ENCODE data around the gene COL19A1.

DNA sequence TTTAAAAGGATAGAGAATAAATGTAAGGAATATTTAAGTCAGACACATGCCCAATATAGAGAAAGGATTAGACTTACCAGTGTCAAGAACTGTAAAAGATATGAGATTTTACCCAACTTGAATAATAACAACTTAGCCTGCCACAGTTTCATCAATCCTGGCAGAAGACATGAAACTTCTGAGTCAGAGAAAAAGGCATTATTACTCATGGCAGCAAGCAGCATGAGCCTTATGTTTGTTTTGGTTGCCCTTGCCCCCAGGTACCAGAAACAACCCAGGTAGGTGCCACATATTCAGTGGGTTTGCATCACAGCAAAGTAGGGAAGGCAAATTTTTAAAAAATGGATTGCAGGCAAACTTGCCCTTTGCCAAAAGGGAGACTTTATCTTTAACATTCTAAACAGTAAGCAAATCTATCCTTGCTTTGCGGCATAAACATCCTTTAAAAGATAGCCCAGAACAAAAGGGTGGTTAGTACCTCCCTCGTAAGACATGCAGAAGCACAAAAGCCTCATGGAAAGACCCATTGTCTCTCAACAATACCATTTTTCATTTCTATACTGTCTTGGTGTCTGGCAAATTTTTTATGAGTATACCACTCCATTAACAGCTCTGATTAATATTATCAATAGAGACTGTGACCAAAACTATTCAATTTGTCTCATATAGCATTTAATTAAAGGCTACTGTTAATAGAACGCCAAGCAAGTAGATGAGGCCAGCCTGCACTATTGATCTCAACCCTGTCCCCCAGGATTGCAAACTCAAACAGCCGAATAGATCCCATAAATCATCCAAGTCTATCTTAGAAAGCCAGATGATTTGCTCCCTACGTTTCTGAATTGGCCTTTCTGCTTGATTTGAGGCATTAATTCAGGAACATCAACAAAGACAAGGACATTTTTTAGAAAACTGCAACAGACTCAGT is 185.1 kb downstream of the COL19A1 start:
- no peak for TF ChIP-seq POLR2A (IDR thresholded peaks at IDR 0.05)
- TF ChIP-seq, protein P1, sequence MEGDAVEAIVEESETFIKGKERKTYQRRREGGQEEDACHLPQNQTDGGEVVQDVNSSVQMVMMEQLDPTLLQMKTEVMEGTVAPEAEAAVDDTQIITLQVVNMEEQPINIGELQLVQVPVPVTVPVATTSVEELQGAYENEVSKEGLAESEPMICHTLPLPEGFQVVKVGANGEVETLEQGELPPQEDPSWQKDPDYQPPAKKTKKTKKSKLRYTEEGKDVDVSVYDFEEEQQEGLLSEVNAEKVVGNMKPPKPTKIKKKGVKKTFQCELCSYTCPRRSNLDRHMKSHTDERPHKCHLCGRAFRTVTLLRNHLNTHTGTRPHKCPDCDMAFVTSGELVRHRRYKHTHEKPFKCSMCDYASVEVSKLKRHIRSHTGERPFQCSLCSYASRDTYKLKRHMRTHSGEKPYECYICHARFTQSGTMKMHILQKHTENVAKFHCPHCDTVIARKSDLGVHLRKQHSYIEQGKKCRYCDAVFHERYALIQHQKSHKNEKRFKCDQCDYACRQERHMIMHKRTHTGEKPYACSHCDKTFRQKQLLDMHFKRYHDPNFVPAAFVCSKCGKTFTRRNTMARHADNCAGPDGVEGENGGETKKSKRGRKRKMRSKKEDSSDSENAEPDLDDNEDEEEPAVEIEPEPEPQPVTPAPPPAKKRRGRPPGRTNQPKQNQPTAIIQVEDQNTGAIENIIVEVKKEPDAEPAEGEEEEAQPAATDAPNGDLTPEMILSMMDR (IDR thresholded peaks at IDR 0.05) = no peak

Measured in ovary (tissue), 3 donors.